ENCODE results near the gene CETP. TPM values are rescaled to one million over a fixed set of nuclear protein-coding genes. Genes with fewer than 3 reads are reported as not detected.
"Not testable (repeated sequence)": the region's sequence is repeated elsewhere in the genome, so short reads cannot be mapped to it uniquely, and the experiment has no call there.

The CETP gene
- total and polyA plus RNA-seq, 2 donors (not counting 1 experiment from before 2014, with no cell fraction given) = 0.06 TPM; not detected in 1

GRCh38 chr16:57003439-57004386 is 42.0 kb downstream of the CETP start:
- TF ChIP-seq CTCF (conservative IDR thresholded peaks at IDR 0.05 in 1 of 2, IDR thresholded peaks at IDR 0.05 in 1 of 2; ENCODE audit: low read depth in 1 of 2, low read length in 2 of 2) (no peak), EZH2 (IDR thresholded peaks at IDR 0.05; ENCODE audit: low read length, missing control alignments) (no peak)
- H3K79me2 ChIP-seq (ENCODE audit: control insufficient read depth, insufficient read depth, low read length) = peaks cover 29% of the 10 kb centered on the region
- DNase-seq (ENCODE audit: low read depth in 2 of 2) = no peak
- peaks cover 2% of the 10 kb centered on the region for H3K36me3 ChIP-seq (ENCODE audit: control insufficient read depth, insufficient read depth, low read length)
- no peaks in the 10 kb centered on the region for H3K9me3 ChIP-seq (ENCODE audit: control insufficient read depth, insufficient read depth, low read depth, low read length)
- H4K20me1 ChIP-seq (ENCODE audit: control insufficient read depth, extremely low read depth, insufficient read depth, low read length) = no peaks in the 10 kb centered on the region
- no peak overlapping the region for H2AFZ ChIP-seq (ENCODE audit: low read length)
- no peak overlapping the region for H3K4me3 ChIP-seq (replicated peaks in 1 of 4; ENCODE audit: control extremely low read depth in 1 of 4, insufficient read depth in 1 of 4, low read depth in 3 of 4, low read length in 4 of 4)
- no peak overlapping the region for H3K4me2 ChIP-seq (ENCODE audit: extremely low read depth, insufficient read depth, low read length)
- H3K27me3 ChIP-seq (ENCODE audit: control insufficient read depth, insufficient read depth, low read length) = no peaks in the 10 kb centered on the region
- no peak overlapping the region for H3K9ac ChIP-seq (ENCODE audit: insufficient read depth, low read length)
- peaks cover 14% of the 10 kb centered on the region for H3K4me1 ChIP-seq (ENCODE audit: control insufficient read depth, extremely low read depth, insufficient read depth, low read length)
- no peak overlapping the region for H3K27ac ChIP-seq (ENCODE audit: insufficient read depth, low read length)

- H3K27me3 ChIP-seq (ENCODE audit: control insufficient read depth, insufficient read depth, low read length) = no peaks in the 10 kb centered on the region
- H3K36me3 ChIP-seq (ENCODE audit: control insufficient read depth, insufficient read depth, low read length) = peaks cover 2% of the 10 kb centered on the region
- no peak overlapping the region for H3K9ac ChIP-seq (ENCODE audit: insufficient read depth, low read length)
- H2AFZ ChIP-seq (ENCODE audit: low read length) = no peak overlapping the region
- H3K79me2 ChIP-seq (ENCODE audit: control insufficient read depth, insufficient read depth, low read length) = peaks cover 21% of the 10 kb centered on the region
- H3K27ac ChIP-seq (ENCODE audit: insufficient read depth, low read length) = no peak overlapping the region
- TF ChIP-seq CTCF (conservative IDR thresholded peaks at IDR 0.05 in 1 of 2, IDR thresholded peaks at IDR 0.05 in 1 of 2; ENCODE audit: low read depth in 1 of 2, low read length in 2 of 2) (no peak), EZH2 (IDR thresholded peaks at IDR 0.05; ENCODE audit: low read length, missing control alignments) (no peak)
- H3K9me3 ChIP-seq (ENCODE audit: control insufficient read depth, insufficient read depth, low read depth, low read length) = no peaks in the 10 kb centered on the region
- no peak for DNase-seq (ENCODE audit: low read depth in 2 of 2)
- H4K20me1 ChIP-seq (ENCODE audit: control insufficient read depth, extremely low read depth, insufficient read depth, low read length) = no peaks in the 10 kb centered on the region
- H3K4me3 ChIP-seq (replicated peaks in 1 of 4; ENCODE audit: control extremely low read depth in 1 of 4, insufficient read depth in 1 of 4, low read depth in 3 of 4, low read length in 4 of 4) = no peak overlapping the region
- no peak overlapping the region for H3K4me2 ChIP-seq (ENCODE audit: extremely low read depth, insufficient read depth, low read length)
- peaks cover 8% of the 10 kb centered on the region for H3K4me1 ChIP-seq (ENCODE audit: control insufficient read depth, extremely low read depth, insufficient read depth, low read length)
Observed at GRCh38 chr16:57004387-57005250, 42.9 kb downstream of the CETP start.

- peaks cover 23% of the 10 kb centered on the region for H3K79me2 ChIP-seq (ENCODE audit: control insufficient read depth, insufficient read depth, low read length)
- H3K27me3 ChIP-seq (ENCODE audit: control insufficient read depth, insufficient read depth, low read length) = not testable (repeated sequence)
Observed at GRCh38 chr16:57005597-57005996, 43.8 kb downstream of the CETP start.

More at GRCh38 chr16:57005597-57005996, 43.8 kb downstream of the CETP start:
- not testable (repeated sequence) for H3K4me2 ChIP-seq (ENCODE audit: extremely low read depth, insufficient read depth, low read length); H2AFZ ChIP-seq (ENCODE audit: low read length); DNase-seq (ENCODE audit: low read depth in 2 of 2); H3K9me3 ChIP-seq (ENCODE audit: control insufficient read depth, insufficient read depth, low read depth, low read length); H3K4me3 ChIP-seq (replicated peaks in 1 of 4; ENCODE audit: control extremely low read depth in 1 of 4, insufficient read depth in 1 of 4, low read depth in 3 of 4, low read length in 4 of 4); H3K36me3 ChIP-seq (ENCODE audit: control insufficient read depth, insufficient read depth, low read length); H3K27ac ChIP-seq (ENCODE audit: insufficient read depth, low read length); H4K20me1 ChIP-seq (ENCODE audit: control insufficient read depth, extremely low read depth, insufficient read depth, low read length); H3K4me1 ChIP-seq (ENCODE audit: control insufficient read depth, extremely low read depth, insufficient read depth, low read length); H3K9ac ChIP-seq (ENCODE audit: insufficient read depth, low read length)

Measured in fibroblast of lung (primary cell).